HG02938 (cell line): ENCODE measurements around the gene MDK.
A peak's percentile ranks its signal among the peaks of the same experiment; 100 is the strongest.

Experiments used
- ATAC-seq: cut with Tn5 transposase; IDR thresholded peaks from one replicate; pipeline ENCODE4 v1.9.1; 2021; ENCODE audit warnings: mild to moderate bottlenecking, moderate library complexity; ENCODE audit not compliant: unreplicated experiment

Gene MDK

GRCh38 chr11:46347637-46348311, 33.7 kb upstream of the MDK start:
- ATAC-seq, result no peak

- no peak for ATAC-seq
Observed at GRCh38 chr11:46348566-46349401, 32.7 kb upstream of the MDK start.

GRCh38 chr11:46350695-46351094, 30.8 kb upstream of the MDK start:
- ATAC-seq, result no peak

- ATAC-seq, result no peak
Observed at GRCh38 chr11:46351148-46351547, 30.3 kb upstream of the MDK start.

- no peak for ATAC-seq
Observed at GRCh38 chr11:46351606-46352005, 29.9 kb upstream of the MDK start.

- ATAC-seq, result no peak
Observed at GRCh38 chr11:46352063-46352841, 29.2 kb upstream of the MDK start.

GRCh38 chr11:46353698-46354097, 27.8 kb upstream of the MDK start:
- ATAC-seq, result no peak

- ATAC-seq, result no peak
Observed at GRCh38 chr11:46356924-46357482, 24.5 kb upstream of the MDK start.

GRCh38 chr11:46357483-46357936, 24.0 kb upstream of the MDK start:
- ATAC-seq, result no peak

GRCh38 chr11:46359953-46360352, 21.5 kb upstream of the MDK start:
- ATAC-seq, result no peak

- ATAC-seq, result peak; percentile 19
Observed at GRCh38 chr11:46360878-46361277, 20.6 kb upstream of the MDK start.

GRCh38 chr11:46361283-46362155, 19.9 kb upstream of the MDK start:
- peak; percentile 80 for ATAC-seq

- no peak for ATAC-seq
Observed at GRCh38 chr11:46362156-46363030, 19.1 kb upstream of the MDK start.

GRCh38 chr11:46363031-46363407, 18.4 kb upstream of the MDK start:
- no peak for ATAC-seq

- ATAC-seq, result no peak
Observed at GRCh38 chr11:46363455-46364005, 17.9 kb upstream of the MDK start.

GRCh38 chr11:46364056-46364455, 17.4 kb upstream of the MDK start:
- no peak for ATAC-seq

GRCh38 chr11:46364791-46365190, 16.7 kb upstream of the MDK start:
- ATAC-seq, result no peak

- ATAC-seq, result no peak
Observed at GRCh38 chr11:46366260-46366659, 15.2 kb upstream of the MDK start.

GRCh38 chr11:46366661-46367161, 14.8 kb upstream of the MDK start:
- ATAC-seq, result no peak
